Activated CD4-positive, alpha-beta T cell treated with anti-CD3 and anti-CD28 coated beads, Interleukin-10, Interleukin-2, amounts not matched to agents 100 ng/mL and 50 ng/mL, durations not matched to agents 16 hours and 8 hours (primary cell): ENCODE results near the gene KCNN3.
"Not testable (repeated sequence)": the region's sequence is repeated elsewhere in the genome, so short reads cannot be mapped to it uniquely, and the experiment has no call there.

Experiments used
- DNase-seq: peaks from one replicate; pipeline ENCODE4 v3.0.0-alpha.2; 2020

The KCNN3 gene

DNA sequence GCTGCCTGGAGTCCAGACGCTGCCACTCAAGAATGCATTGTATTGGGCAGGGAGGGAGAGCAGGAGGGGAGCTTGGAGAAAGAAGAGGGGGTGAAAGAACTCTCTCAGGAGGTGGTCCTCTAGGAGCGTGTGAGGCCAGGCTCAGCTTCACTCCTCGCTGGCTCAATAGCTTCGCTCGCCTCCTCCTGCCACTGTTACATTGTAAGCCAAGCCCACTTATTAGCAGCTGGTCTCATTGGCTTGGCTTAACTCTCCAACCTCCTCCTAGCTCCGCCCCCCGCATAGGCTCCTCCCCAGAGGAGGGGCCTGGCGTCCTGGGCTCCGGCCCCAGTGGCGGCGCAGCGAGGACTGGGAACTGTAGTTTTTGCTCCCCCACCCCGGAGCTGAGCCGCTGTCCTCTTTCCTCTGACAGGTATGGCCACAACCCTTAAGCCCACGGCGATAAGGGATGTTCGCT is at the start of gene KCNN3:
Gene KCNN3, minus strand, starts transcription at position 167 of the 457 bp plus-strand sequence. CDS start 317 bp downstream, outside the sequence.
- peak; percentile 78 for DNase-seq

DNA sequence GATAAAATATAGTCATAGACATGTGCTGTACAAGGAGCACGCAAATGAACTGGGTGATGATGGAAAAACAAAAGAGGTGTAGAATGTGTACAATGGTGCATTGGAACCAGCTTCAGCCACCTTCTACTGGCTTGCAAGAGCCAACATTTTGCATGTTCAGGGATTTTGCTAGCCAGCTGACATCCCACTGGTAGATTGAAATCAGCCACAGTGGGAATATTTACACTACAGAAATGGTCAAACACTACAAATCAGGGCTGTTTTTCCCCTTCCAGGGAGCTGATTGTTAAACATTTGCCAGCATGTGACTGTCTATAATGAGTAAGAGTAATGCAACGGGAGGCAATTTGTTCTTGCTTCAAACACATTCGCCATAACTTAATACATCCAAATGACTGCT is 43.2 kb upstream of the KCNN3 start:
- no peak for DNase-seq

DNA sequence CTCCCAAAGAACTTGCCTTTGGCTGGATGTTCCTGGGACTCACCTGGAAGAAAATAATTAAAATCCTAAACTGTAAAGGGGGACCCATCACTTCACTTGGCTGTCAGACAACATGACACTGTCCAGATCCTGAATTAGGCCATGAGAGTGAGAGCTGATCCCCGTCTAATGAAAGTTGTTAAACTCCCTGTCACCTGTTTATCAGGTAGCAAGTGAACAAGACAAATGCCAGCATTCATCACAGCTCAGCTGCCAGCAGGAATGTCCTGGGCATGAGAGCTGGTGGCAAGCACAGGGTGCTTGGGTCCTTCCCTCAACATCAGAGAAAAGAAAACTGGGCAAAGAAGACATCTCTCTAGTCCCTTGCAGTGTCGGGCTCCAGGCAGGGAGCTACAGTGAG is 42.7 kb upstream of the KCNN3 start:
- no peak for DNase-seq

DNA sequence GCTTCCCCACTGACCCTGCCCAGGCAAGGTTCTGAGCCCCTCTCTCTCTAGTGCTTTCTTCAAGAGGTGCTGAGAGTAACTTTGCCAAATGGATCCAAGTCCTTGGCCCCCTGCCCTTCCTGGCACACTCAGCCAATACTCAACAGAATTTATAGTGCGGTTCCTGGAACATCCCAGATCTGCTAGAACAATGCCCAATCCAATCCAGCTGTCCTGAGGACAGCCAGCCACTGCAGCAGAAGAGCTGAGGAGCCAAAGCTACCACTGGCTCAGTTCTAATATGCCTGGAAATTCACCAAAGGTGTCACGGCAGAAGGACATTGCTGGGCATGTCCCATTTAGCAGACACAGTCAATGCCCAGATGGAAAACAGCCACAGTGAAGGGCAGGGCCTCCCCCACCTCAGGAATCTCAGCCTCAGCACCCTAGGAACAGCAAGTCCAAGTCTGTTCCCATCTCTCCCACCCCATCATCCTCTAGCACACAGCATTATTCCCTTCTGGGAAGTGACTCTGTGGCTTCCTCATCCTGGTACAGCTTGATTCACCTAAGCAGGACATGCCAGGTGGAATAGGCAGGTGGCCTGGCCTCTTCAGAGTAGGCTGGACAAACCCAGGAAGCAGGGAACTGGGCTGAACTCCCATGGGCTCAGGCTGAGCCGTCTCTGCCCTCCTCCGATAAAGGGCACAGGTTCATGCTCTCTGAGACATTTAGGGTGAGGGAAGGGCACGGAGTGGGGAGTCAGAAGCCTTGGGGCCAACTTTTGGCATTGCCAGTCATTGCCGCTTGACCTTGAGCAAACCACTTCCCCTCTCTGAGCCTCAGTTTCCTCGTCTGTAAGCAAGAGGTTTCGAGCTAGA is 41.8 kb upstream of the KCNN3 start:
- no peak for DNase-seq

DNA sequence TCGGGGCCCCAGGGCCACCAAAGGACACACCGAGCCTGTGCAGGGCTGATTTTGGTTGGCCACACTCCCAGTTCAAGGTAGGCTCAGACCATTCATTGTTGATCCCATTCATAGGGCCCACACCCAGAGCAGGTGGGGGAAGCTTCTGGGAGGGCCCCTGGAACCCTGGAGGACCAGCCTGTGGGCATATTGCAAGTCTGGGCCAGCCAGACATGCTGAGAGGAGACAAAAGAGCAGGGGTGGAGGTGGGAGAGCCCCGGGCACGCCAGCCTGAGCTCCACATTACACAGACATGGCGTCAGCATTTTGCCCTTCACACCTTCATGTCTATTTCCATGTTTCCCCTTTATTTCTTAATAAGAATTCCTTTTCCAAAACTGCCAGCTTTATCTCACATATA is 40.8 kb upstream of the KCNN3 start:
- DNase-seq: no peak

DNA sequence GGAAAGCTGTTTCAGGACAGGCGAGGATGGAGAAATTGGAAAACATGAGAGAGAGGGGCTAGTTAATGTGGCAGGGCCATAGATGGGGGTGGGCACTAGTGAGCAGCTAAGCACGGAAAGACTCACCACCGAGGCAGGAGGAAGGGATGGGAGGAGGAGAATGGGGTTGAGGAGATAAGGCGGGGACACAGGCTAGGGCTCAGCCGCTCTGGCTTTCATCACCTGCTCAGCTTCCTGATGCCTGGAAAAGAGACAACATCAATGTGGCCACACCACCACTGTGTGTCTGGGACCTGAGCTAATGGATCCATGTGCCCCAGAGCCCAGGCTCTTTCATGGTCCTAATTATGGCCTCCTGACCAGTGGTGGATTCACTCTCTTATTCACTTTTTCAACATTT is 38.9 kb upstream of the KCNN3 start:
- DNase-seq: no peak

DNA sequence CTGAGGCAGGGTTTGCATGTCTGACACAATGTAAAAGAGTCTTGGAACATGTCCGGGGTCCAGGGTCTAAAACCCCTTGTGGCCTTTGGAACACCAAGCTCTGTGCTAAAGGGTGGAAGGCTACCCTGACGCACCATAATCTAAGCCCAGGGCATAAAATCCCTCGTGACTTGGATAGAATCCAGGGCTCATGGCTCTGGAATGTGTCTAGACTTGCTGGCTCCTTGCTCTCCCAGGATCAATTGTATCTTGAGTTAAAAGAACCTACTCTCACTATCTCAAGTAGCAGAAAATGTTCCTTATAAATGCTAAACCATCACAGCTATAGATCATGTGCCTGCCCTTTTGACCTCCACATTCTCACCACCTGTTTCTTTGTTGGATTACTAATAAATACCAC is 38.0 kb upstream of the KCNN3 start:
- not testable (repeated sequence) for DNase-seq

DNA sequence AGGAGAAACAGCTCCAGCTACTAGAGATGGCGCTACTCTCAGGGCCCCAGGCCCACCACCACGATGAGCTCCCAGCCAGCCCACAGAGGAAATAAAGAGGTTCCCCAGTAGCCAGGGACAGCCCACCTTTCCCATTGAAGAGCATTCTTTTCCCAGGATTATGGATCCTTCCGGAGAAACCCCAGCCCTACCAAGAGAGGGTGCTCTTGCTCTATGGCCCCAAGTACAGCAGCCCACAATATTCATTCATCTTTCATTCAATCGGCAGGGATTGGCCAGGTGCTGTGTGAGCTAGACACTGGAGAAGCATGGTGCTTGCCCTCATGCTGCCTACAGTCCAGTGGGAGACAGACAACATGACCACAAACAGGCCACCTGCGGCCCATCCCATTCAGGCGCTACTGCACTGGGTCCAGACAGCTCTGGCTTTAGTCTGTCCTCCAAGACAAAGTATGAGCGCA is 36.6 kb upstream of the KCNN3 start:
- DNase-seq: no peak

DNA sequence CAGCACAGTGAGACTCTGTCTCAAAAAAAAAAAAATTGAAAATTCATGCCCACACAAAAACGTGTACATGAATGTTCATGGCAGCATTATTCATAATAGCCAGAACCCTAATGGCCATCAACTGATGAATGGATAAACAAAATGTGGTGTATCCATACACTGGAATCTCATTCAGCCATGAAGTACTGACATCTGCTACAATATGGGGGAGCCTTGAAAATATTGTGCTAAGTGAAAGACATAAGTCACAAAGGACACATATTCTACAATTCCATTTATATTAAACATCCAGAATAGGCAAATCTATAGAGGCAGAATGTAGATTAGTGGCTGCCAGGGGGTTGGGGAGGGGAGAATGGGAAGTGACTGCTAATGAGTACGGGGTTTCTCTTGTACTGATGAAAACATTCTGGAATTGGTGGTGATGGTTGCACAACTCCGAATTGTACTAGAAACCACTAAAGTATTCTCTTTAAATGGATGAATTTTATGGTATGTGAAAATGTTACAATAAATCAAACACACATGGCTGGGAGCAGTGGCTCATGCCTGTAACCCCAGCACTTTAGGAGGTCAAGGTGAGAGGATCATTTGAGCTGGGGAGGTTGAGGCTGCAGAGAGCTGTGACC is 33.0 kb upstream of the KCNN3 start:
- no peak for DNase-seq

DNA sequence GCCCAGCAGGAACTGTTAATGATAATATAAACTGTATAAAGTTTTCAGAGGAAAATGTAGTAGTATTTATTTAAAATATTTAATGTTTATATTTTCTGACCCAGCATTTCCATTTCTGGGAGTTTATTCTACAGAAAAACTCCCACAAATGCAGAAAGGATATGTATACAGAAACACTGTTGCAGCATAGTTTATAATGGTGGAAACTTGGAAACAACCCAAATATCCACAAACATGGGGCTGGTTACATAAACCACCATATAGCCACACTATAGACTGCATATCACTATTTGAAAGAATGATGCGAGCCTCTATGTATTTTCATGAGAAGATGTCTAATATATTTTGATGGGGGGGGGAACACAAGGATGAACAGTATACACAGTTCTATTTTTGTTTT is 31.5 kb upstream of the KCNN3 start:
- DNase-seq: no peak

DNA sequence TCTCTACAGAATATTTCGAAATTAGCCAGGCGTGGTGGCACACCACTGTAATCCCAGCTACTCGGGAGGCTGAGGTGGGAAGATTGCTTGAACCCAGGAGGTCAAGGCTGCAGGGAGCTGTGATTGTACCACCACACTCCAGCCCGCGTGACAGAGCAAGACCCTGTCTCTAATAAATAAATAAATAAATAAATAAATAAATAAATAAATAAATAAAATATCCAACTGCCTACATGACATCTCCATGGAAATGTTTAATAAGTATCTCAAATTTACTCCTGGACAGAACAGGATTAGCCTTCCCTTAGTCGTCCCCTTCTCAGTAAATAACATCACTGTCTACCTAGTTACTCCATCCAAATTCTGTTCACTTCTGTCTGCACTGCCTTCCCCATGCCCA is 29.0 kb upstream of the KCNN3 start:
- no peak for DNase-seq

DNA sequence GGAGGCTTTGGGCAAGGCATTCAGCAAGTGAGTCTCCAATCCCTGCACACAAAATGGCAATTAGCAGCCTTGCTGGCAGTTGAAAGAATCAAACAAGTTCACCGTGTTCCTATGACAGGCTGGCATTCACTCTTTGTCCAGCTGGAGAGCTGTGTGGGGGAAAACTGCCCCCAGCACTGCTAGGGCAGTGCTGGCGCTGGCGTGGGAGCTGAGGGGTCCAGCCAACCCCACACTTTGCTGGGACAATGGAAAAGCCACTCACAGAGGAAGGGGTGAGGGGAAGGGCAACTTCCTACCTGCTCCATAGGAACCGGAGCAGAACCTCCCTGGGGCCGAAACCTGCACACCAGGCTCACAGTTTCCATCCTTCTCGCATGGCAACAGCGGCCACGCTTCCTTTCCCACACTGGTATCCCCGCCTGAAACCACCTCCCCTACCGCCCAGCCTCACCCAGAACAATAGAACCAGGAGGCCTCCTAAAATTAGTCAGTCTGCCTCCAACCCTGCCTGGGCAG is 26.7 kb upstream of the KCNN3 start:
- DNase-seq: no peak

DNA sequence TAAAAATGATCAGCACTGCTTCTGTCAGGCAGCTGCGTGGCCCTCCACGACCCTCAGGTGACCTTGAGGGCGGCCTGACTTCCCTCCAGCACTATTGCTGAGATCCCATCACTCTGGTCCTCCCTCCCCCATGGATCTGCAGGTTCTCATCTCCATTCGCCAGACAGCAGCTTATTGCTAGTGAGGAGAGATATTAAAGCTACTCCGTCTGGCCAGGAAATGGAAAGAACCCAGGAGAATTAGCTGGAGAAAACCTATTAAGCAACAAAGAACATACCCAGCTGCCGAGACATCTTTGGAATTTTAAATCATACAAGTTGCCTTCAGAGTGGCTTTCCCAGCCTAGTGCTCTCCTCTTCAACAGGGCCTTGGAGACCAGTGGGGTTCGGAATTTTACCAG is 25.7 kb upstream of the KCNN3 start:
- no peak for DNase-seq

DNA sequence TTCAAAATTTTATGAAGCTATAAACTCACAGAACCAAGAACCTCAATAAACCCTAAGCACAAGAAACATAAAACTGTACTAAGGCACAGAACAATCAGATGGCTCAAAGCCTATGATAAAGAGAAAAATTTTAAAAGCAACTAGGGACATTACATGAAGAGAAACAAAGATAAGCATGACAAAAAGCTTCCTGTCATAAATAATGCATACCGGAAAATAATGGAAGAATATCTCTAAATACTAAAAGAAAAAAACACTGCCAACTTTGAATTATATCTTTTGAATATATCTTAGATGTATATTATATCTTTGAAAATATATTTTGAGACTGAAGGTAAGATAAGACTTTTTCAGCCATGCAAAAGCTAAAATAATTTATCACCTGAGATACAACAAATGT is 21.4 kb upstream of the KCNN3 start:
- DNase-seq: no peak

DNA sequence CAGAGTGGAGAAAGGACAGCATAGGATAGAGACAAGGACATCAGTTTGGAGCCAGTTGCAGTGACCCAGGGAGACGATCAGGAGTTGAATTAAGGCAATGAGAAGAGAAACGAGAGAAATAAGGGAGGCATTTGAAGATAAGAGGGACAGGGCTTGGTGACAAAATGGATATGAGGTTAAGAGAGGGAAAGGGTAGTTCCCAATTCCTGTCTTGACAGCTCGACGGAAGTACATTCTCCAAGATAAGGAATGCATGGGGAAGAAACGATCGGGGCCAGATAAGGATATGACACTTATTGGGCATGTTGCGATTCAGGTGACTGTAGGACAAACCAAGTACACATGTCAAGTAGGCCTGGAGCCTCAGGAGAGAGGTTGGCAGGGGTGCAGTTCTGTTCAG is 18.7 kb upstream of the KCNN3 start:
- DNase-seq: no peak

DNA sequence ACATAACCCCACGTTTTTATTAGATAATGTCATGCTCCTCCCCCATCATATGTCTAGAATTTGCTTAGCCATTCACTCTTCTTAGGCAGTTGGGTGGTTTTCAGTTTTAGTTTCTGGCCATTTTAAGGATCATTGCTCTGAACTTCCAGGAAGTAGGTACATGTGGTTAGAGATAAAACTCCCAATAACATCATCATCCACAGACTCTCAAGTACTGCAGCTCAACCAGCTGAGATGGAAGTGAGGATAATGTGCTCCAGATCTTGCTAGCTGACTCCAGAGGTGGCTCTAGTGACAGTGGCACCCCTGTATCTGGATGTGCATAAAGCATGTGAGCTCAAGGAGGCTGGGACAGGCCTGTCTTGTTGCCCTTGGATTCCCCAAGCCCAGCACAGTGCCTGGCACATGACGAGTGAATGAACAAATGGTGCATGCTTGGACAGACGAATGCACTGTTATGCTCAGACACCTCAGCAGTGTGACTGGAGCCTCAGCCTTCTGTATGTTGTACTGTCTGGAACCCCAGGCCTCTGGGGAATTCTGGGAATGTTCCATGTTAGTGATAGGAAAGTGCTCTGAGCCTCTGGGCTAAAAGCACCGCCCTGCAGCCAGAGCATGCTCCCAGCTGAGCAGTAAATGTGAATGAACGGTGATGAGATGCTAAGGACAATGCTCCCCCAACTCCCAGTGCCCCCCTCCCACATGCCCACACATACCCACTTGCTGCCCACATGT is 16.4 kb upstream of the KCNN3 start:
- DNase-seq: peak; percentile 51

DNA sequence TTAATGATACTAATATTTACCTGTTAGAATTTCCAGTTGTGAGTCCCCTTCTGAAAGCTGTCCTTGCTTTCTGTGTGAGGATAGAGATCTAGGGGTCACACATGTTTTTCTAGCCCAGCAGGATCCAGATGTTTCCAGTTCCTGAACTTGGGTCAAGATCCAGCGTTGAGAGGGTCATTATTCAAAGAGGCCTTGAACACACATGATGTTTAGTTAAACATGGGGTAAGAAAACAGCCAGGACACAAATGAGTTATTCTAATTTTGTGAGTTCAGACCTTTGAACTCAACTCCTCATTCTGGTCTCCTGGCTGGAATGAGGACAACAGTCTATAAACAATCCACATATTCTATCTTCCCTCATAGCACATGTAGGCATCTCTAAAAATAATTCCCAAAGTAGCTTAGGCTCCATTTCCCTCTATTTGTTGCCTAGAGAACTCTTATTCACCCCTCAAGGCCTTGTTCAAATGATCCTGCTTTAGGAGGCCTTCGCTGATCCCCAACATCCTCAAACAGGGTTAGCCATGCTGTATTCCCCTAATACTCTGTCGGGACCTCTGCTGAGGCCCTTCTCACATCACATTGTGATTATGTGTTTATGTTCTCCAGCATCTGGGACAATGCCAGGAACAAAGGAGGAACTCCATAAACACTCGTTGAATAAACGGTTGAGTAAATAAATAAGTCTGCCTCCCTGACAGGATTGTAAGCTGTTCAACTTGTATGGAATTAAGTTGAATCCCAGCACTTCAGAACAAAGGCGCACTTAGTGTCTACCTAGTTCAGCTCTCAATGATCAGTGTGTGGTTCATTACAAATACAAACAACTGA is 15.0 kb upstream of the KCNN3 start:
- DNase-seq: no peak

DNA sequence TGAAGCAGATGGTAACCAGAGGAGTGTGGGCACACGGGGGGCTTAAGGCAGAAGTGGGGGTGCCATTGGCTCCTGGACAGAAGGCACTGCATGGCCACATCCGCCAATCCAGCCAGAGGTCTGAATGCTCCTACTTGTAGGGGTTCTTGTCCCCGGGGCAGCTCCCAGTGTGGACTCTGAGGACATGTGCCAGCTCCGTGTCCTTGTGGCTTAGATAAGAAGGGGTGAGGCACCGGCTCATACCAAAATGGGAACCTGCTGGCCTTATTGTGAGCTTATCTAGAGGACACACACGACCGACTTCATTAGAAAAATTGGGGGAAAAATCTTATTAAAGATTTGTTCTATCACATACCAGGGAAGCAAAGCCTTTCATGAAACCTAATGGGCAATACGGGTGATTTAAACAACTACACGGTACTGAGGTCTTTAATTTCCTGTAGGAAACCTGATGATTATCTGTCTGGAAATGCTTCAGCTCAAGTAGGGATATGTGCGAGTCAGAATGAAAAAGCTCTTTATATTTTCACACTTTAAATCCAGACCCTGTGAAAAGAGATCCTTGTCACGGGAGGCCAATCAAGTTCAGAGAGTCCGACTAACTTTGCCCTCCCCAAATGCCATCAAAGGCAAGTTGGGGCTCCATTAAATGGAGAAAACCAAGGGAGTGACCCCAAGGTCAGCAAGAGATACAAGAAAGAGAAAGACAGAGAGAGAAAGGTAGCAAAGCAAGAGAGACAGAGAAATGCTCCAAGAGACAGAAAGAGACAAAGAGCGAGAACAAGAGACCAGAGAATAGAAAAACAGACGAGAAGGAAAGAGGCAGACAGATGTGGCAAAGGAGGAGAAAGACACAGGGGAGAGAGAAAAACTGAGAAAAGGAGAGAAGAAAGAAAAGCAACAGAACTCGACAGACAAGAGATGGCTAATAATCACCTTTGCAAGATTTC is 14.1 kb upstream of the KCNN3 start:
- DNase-seq: no peak

DNA sequence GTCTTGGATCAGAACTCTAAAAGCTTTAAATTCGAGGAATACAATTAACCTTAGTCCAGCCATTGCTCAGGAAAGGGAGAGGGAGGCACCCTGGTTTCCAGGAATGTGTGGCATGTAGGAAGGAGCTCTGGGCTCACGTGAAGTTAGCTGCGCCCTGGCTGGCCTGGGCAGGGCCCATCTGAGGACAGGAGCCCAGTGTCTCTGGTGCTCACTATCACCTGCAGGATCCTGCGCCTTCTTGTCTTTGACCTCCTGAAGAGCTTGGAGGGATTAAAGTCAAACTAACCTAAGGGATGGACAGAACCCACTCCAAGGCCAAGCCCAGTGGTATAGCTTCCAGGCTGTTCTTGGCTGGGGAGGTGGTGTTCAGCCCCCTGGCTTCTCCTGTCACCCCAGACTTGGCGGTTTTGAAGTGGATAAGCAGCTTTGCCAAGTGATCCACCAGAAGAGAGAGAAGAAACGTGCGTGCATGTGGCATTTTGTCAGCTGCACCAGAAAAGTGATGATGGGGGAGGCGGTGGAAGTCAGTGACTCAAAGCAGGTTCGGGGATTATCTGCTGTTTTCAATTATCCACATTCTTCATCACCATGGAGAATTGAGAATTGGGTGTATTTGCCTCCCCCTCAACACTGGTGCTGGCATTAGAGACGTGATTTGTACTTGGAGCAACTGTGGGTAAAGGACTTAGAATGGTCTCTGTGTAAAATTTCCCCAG is 11.9 kb upstream of the KCNN3 start:
- DNase-seq: no peak

DNA sequence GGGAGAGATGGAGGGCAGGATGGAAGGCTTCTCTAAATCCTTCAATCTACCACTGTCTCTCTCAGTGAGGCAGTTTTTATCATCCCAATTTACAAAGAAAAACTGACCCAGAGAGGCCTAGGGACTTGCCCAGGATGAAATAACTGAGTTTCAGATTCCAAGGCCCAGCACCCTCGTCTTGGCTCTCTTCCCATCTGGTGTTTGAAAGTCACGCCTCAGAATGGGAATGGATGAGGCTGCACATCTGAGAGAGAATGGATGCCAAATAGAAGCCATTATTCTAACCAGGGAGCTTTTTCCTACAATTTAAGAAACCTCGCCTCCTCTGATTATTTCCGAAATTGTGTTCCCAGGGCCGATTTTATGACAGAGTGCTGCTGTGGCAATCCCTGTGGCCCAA is 10.6 kb upstream of the KCNN3 start:
- no peak for DNase-seq

DNA sequence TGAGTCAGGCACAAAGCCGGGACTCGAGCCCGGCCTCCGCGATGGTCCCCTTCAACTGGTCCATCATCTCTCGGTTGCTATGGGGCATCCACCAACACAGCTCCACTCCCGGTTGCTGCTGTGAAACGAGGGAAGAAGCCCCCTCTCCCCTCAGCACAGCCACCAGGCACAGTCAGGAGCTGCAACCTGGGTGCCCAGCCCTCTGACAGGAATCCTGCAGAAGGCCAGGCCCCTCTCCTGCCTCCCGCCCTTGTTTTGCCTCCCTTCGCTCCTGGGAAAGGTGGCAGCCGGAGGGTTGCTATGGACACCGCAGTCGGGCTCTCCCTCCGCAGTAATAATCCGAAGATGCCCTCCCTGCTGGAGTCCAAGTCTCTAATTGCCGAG is 8.9 kb upstream of the KCNN3 start:
- DNase-seq: no peak
